Gastroesophageal sphincter (tissue), 3 donors: ENCODE results near the gene NTRK3.

ENCODE experiments used
- EP300 ChIP-seq: sonication (generic); formaldehyde crosslinking; IDR thresholded peaks from one replicate; pipeline ENCODE4 v1.6.1; 2017; ENCODE audit warnings: antibody characterized with exemption, mild to moderate bottlenecking
- POLR2A ChIP-seq, 2 donors: fragments of 450-650 bp; IDR thresholded peaks; one replicate each; pipeline ENCODE4 v1.6.1; 2017; ENCODE audit warnings: antibody characterized with exemption in 2 of 2, mild to moderate bottlenecking in 2 of 2, moderate library complexity in 1 of 2
- POLR2AphosphoS5 ChIP-seq: sonication (generic); formaldehyde crosslinking; IDR thresholded peaks from one replicate; pipeline ENCODE4 v1.6.1; 2017; ENCODE audit warnings: antibody characterized with exemption
- TF ChIP-seq, protein P1 (sequence below), 4 experiments: fragments of 200-600 bp in 2 of 4; fragments of 450-650 bp in 2 of 4; sonication (generic) in 1 of 4; IDR thresholded peaks; one replicate each; pipeline ENCODE4 v1.5.1; 2017 to 2019; ENCODE audit warnings: antibody characterized with exemption in 4 of 4, mild to moderate bottlenecking in 2 of 4, moderate library complexity in 2 of 4

DNA sequence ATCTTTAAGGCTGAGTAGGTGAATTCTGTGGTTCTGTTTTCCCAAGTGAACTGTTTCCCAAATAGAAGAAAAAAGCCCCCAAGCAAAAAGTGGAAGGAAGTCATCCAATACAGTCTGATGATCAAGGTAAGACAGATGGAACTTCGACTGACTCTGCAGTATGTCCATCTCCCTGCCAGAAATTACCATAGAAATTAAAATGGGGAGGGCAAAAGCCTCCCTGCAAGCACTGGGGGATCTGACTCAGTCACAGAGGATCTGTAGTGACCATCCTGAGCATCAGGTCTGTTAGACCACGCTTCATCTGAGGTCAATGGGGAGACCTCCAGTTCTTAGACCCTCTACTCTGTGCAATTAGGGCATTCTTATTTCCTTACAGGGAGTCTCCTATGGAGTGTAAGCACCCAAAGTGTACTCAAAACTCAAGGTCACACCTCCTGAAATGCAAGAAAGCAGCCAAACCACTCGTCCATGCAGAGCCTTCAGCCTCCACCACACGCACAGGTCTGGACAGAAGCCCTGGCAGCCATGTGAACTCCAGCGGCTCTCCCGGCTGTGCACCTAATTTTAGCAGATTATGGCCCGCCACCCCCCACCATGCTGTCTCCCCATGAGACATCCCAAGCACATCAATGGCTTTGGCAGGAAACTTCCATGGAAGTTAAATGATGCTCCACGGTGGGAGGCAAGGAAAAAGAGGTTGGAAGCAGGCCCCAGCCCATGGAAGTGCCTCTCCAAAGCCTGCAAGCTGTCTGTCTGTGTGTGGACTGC, 348.7 kb downstream of the NTRK3 start:
- TF ChIP-seq, protein P1, sequence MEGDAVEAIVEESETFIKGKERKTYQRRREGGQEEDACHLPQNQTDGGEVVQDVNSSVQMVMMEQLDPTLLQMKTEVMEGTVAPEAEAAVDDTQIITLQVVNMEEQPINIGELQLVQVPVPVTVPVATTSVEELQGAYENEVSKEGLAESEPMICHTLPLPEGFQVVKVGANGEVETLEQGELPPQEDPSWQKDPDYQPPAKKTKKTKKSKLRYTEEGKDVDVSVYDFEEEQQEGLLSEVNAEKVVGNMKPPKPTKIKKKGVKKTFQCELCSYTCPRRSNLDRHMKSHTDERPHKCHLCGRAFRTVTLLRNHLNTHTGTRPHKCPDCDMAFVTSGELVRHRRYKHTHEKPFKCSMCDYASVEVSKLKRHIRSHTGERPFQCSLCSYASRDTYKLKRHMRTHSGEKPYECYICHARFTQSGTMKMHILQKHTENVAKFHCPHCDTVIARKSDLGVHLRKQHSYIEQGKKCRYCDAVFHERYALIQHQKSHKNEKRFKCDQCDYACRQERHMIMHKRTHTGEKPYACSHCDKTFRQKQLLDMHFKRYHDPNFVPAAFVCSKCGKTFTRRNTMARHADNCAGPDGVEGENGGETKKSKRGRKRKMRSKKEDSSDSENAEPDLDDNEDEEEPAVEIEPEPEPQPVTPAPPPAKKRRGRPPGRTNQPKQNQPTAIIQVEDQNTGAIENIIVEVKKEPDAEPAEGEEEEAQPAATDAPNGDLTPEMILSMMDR (IDR thresholded peaks at IDR 0.05) = no peak
- TF ChIP-seq POLR2AphosphoS5 = no peak
- TF ChIP-seq POLR2A (IDR thresholded peaks at IDR 0.05) = no peak
- TF ChIP-seq EP300 = no peak
